ENCODE data around the gene LCN12.

LCN12 gene

DNA sequence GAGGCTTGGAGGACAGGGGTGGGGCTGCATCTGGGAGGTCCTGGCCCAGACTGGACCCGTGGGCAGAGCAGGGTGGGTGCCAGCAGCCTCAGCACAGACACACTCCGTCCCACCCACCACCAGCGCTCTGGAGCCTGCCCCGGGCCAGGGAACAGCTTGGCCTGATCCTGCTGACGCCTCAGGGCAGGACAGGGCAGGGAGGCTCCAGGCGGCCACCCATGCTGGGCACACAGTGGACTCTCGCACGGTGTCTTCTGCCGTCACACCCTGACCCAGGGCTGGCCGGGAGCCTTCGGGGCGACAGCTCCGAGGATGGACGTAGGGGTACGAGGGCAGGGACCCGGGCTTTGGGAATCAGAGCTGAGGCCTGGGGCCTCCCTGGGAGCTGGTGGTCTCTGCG is 17.1 kb downstream of the LCN12 start:
- H3K36me3 ChIP-seq (replicated peaks in 1 of 2; ENCODE audit: control insufficient read depth in 2 of 2, insufficient read depth in 2 of 2, low read length in 2 of 2), result no peaks in the 10 kb centered on the region
- H3K27me3 ChIP-seq (ENCODE audit: control insufficient read depth in 3 of 3, insufficient read depth in 3 of 3, low read depth in 1 of 3, low read length in 3 of 3), result peaks cover 0 to 32% (median 0%) of the 10 kb centered on the region in 3 experiments
- H2BK12ac ChIP-seq (ENCODE audit: low read length), result peak overlapping the region; percentile 84
- peak overlapping the region; percentile 30 for H3K9ac ChIP-seq (ENCODE audit: low read depth, low read length, poor library complexity)
- H3K27ac ChIP-seq (replicated peaks; ENCODE audit: low read length), result no peak overlapping the region
- H2AFZ ChIP-seq (ENCODE audit: low read length), result no peak overlapping the region
- H3K4ac ChIP-seq (ENCODE audit: low read length), result peak overlapping the region; percentile 11
- no peaks in the 10 kb centered on the region for H3K79me1 ChIP-seq (ENCODE audit: low read depth, low read length)
- H4K91ac ChIP-seq (ENCODE audit: low read depth, low read length, poor library complexity), result no peak overlapping the region
- no peak overlapping the region for H2BK15ac ChIP-seq (ENCODE audit: low read length)
- no peak overlapping the region for H3K4me3 ChIP-seq (ENCODE audit: low read length in 2 of 2)
- no peak overlapping the region for H3K4me2 ChIP-seq (ENCODE audit: insufficient read depth, low read length, poor library complexity, severe bottlenecking)
- no peaks in the 10 kb centered on the region for H3K9me3 ChIP-seq (replicated peaks in 1 of 2; ENCODE audit: control insufficient read depth in 2 of 2, insufficient read depth in 1 of 2, low read depth in 1 of 2, low read length in 2 of 2)
- H2BK5ac ChIP-seq (ENCODE audit: low read length), result peak overlapping the region; percentile 75
- H2AK5ac ChIP-seq (ENCODE audit: low read depth, low read length), result peak overlapping the region; percentile 94
- WGBS, 2 donors (ENCODE audit: extremely low coverage in 2 of 2, insufficient read length in 2 of 2, insufficient replicate concordance in 1 of 2), result no CpG with 5 or more reads among the region's 17 CpGs
- no peak overlapping the region for H2BK120ac ChIP-seq (ENCODE audit: low read depth, low read length)
- peak overlapping the region; percentile 76 for H3K18ac ChIP-seq (ENCODE audit: low read length)
- H3K4me1 ChIP-seq (ENCODE audit: control insufficient read depth in 2 of 2, insufficient read depth in 1 of 2, low read depth in 1 of 2, low read length in 2 of 2), result peaks cover 4 to 10% of the 10 kb centered on the region in 2 donors
- H3K23ac ChIP-seq (ENCODE audit: low read depth, low read length, poor library complexity), result no peak overlapping the region
- no peak overlapping the region for H4K8ac ChIP-seq (ENCODE audit: low read depth, low read length)
- H3K14ac ChIP-seq (ENCODE audit: low read length), result peak overlapping the region; percentile 89
- DNase-seq (ENCODE audit: low spot score), result no peak

DNA sequence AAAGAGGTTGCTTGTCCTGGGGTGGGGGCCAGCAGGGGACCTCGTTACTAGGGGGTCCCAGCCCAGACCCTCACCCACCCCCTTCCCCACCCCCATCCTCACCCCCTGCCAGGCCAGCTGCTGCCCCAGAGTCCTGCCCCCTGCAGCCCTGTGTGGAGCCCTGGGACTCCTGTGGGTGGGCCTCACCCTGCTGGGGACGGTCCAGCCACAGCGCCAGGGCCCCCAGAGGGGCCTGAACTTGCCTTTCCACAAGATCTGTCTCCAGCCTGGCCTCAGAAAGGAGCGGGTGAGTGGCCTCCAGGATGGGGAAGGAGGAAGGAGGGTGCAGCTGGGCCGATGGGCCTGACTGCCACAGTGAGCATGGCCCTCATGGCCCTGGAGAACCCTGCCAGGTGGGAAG is 17.7 kb downstream of the LCN12 start:
- H3K18ac ChIP-seq (ENCODE audit: low read length), result peak overlapping the region; percentile 52
- H3K27me3 ChIP-seq (ENCODE audit: control insufficient read depth in 3 of 3, insufficient read depth in 3 of 3, low read depth in 1 of 3, low read length in 3 of 3), result peaks cover 0 to 33% (median 0%) of the 10 kb centered on the region in 3 experiments
- H2BK12ac ChIP-seq (ENCODE audit: low read length), result no peak overlapping the region
- no peak overlapping the region for H3K9ac ChIP-seq (ENCODE audit: low read depth, low read length, poor library complexity)
- H3K4me1 ChIP-seq (ENCODE audit: control insufficient read depth in 2 of 2, insufficient read depth in 1 of 2, low read depth in 1 of 2, low read length in 2 of 2), result peaks cover 4 to 6% of the 10 kb centered on the region in 2 donors
- H3K4me2 ChIP-seq (ENCODE audit: insufficient read depth, low read length, poor library complexity, severe bottlenecking), result no peak overlapping the region
- peak overlapping the region; percentile 99 for H2AK5ac ChIP-seq (ENCODE audit: low read depth, low read length)
- peak overlapping the region; percentile 49 for H2BK15ac ChIP-seq (ENCODE audit: low read length)
- no peak for DNase-seq (ENCODE audit: low spot score)
- no peaks in the 10 kb centered on the region for H3K79me1 ChIP-seq (ENCODE audit: low read depth, low read length)
- no peak overlapping the region for H3K4me3 ChIP-seq (ENCODE audit: low read length in 2 of 2)
- no peak overlapping the region for H4K8ac ChIP-seq (ENCODE audit: low read depth, low read length)
- H3K27ac ChIP-seq (replicated peaks; ENCODE audit: low read length), result no peak overlapping the region
- H2BK5ac ChIP-seq (ENCODE audit: low read length), result peak overlapping the region; percentile 53
- no peak overlapping the region for H3K4ac ChIP-seq (ENCODE audit: low read length)
- peak overlapping the region; percentile 73 for H3K23ac ChIP-seq (ENCODE audit: low read depth, low read length, poor library complexity)
- H4K91ac ChIP-seq (ENCODE audit: low read depth, low read length, poor library complexity), result peak overlapping the region; percentile 9
- no peaks in the 10 kb centered on the region for H3K9me3 ChIP-seq (replicated peaks in 1 of 2; ENCODE audit: control insufficient read depth in 2 of 2, insufficient read depth in 1 of 2, low read depth in 1 of 2, low read length in 2 of 2)
- H2AFZ ChIP-seq (ENCODE audit: low read length), result no peak overlapping the region
- no peak overlapping the region for H3K14ac ChIP-seq (ENCODE audit: low read length)
- WGBS, 2 donors (ENCODE audit: extremely low coverage in 2 of 2, insufficient read length in 2 of 2, insufficient replicate concordance in 1 of 2), result no CpG with 5 or more reads among the region's 5 CpGs
- H3K36me3 ChIP-seq (replicated peaks in 1 of 2; ENCODE audit: control insufficient read depth in 2 of 2, insufficient read depth in 2 of 2, low read length in 2 of 2), result no peaks in the 10 kb centered on the region
- H2BK120ac ChIP-seq (ENCODE audit: low read depth, low read length), result no peak overlapping the region

GRCh38 chr9:136970361-136970760 is 18.3 kb downstream of the LCN12 start:
- Histone ChIP-seq H3K9ac (ENCODE audit: low read depth, low read length, poor library complexity) (no peak overlapping the region), H2BK5ac (ENCODE audit: low read length) (peak overlapping the region; percentile 53), H2AK5ac (ENCODE audit: low read depth, low read length) (peak overlapping the region; percentile 99), H2AFZ (ENCODE audit: low read length) (no peak overlapping the region), H3K4me2 (ENCODE audit: insufficient read depth, low read length, poor library complexity, severe bottlenecking) (no peak overlapping the region), H3K23ac (ENCODE audit: low read depth, low read length, poor library complexity) (peak overlapping the region; percentile 73), H3K18ac (ENCODE audit: low read length) (peak overlapping the region; percentile 52), H3K4me1 (ENCODE audit: control insufficient read depth in 2 of 2, insufficient read depth in 1 of 2, low read depth in 1 of 2, low read length in 2 of 2) (peaks cover 4 to 6% of the 10 kb centered on the region in 2 donors), H2BK120ac (ENCODE audit: low read depth, low read length) (no peak overlapping the region), H4K8ac (ENCODE audit: low read depth, low read length) (peak overlapping the region; percentile 65), H4K91ac (ENCODE audit: low read depth, low read length, poor library complexity) (peak overlapping the region; percentile 9), H3K4me3 (ENCODE audit: low read length in 2 of 2) (no peak overlapping the region), H3K79me1 (ENCODE audit: low read depth, low read length) (no peaks in the 10 kb centered on the region), H3K9me3 (replicated peaks in 1 of 2; ENCODE audit: control insufficient read depth in 2 of 2, insufficient read depth in 1 of 2, low read depth in 1 of 2, low read length in 2 of 2) (no peaks in the 10 kb centered on the region), H3K36me3 (replicated peaks in 1 of 2; ENCODE audit: control insufficient read depth in 2 of 2, insufficient read depth in 2 of 2, low read length in 2 of 2) (no peaks in the 10 kb centered on the region), H3K27ac (replicated peaks; ENCODE audit: low read length) (no peak overlapping the region), H3K14ac (ENCODE audit: low read length) (peak overlapping the region; percentile 71), H3K27me3 (ENCODE audit: control insufficient read depth in 3 of 3, insufficient read depth in 3 of 3, low read depth in 1 of 3, low read length in 3 of 3) (peaks cover 0 to 38% (median 0%) of the 10 kb centered on the region in 3 experiments), H3K4ac (ENCODE audit: low read length) (no peak overlapping the region), H2BK15ac (ENCODE audit: low read length) (peak overlapping the region; percentile 49), H2BK12ac (ENCODE audit: low read length) (peak overlapping the region; percentile 73)
- DNase-seq (ENCODE audit: low spot score), result no peak
- no CpG with 5 or more reads among the region's 11 CpGs for WGBS, 2 donors (ENCODE audit: extremely low coverage in 2 of 2, insufficient read length in 2 of 2, insufficient replicate concordance in 1 of 2)

GRCh38 chr9:136971746-136972145 is 19.7 kb downstream of the LCN12 start:
- H4K8ac ChIP-seq (ENCODE audit: low read depth, low read length), result no peak overlapping the region
- H3K18ac ChIP-seq (ENCODE audit: low read length), result peak overlapping the region; percentile 76
- no peak overlapping the region for H2AFZ ChIP-seq (ENCODE audit: low read length)
- no peak for DNase-seq (ENCODE audit: low spot score)
- H2BK12ac ChIP-seq (ENCODE audit: low read length), result peak overlapping the region; percentile 82
- no peak overlapping the region for H2BK5ac ChIP-seq (ENCODE audit: low read length)
- H2AK5ac ChIP-seq (ENCODE audit: low read depth, low read length), result peak overlapping the region; percentile 84
- H3K27me3 ChIP-seq (ENCODE audit: control insufficient read depth in 3 of 3, insufficient read depth in 3 of 3, low read depth in 1 of 3, low read length in 3 of 3), result peaks cover 0 to 50% (median under 1%) of the 10 kb centered on the region in 3 experiments
- H3K79me1 ChIP-seq (ENCODE audit: low read depth, low read length), result no peaks in the 10 kb centered on the region
- H3K36me3 ChIP-seq (replicated peaks in 1 of 2; ENCODE audit: control insufficient read depth in 2 of 2, insufficient read depth in 2 of 2, low read length in 2 of 2), result no peaks in the 10 kb centered on the region
- no peak overlapping the region for H3K4me3 ChIP-seq (ENCODE audit: low read length in 2 of 2)
- H3K4me1 ChIP-seq (ENCODE audit: control insufficient read depth in 2 of 2, insufficient read depth in 1 of 2, low read depth in 1 of 2, low read length in 2 of 2), result no peaks in the 10 kb centered on the region
- H3K4me2 ChIP-seq (ENCODE audit: insufficient read depth, low read length, poor library complexity, severe bottlenecking), result no peak overlapping the region
- no peaks in the 10 kb centered on the region for H3K9me3 ChIP-seq (replicated peaks in 1 of 2; ENCODE audit: control insufficient read depth in 2 of 2, insufficient read depth in 1 of 2, low read depth in 1 of 2, low read length in 2 of 2)
- no peak overlapping the region for H3K4ac ChIP-seq (ENCODE audit: low read length)
- H2BK15ac ChIP-seq (ENCODE audit: low read length), result peak overlapping the region; percentile 89
- H3K9ac ChIP-seq (ENCODE audit: low read depth, low read length, poor library complexity), result no peak overlapping the region
- H2BK120ac ChIP-seq (ENCODE audit: low read depth, low read length), result peak overlapping the region; percentile 72
- WGBS, 2 donors (ENCODE audit: extremely low coverage in 2 of 2, insufficient read length in 2 of 2, insufficient replicate concordance in 1 of 2), result no CpG with 5 or more reads among the region's 14 CpGs
- H3K14ac ChIP-seq (ENCODE audit: low read length), result no peak overlapping the region
- H3K23ac ChIP-seq (ENCODE audit: low read depth, low read length, poor library complexity), result no peak overlapping the region
- H4K91ac ChIP-seq (ENCODE audit: low read depth, low read length, poor library complexity), result no peak overlapping the region
- H3K27ac ChIP-seq (replicated peaks; ENCODE audit: low read length), result no peak overlapping the region
